ENCODE data around the gene CCDC18.

CCDC18 gene

GRCh38 chr1:93304716-93305138 lies 124.2 kb downstream of the CCDC18 start:
- no peaks in the 10 kb centered on the region for H3K4me1 ChIP-seq (ENCODE audit: insufficient read depth, insufficient read length)

DNA sequence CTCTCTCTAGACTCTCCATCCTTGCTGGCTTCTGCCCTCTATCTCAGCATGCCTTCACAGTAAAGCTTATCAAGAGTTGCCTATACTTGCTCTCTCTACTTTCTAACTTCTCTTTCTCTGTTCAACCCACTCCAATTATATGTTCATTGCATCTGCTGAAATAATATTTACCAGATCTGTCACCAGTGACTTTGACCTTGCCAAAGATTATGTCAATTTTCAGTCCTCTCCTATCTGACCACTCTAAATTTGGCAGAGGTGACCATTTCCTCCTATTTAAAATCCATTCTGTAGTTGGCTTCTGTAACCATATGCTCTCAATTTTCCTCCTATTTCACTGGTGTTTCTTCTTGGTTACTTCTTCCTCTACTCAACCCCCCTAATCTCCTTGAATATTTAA lies 126.4 kb downstream of the CCDC18 start:
- H3K9me3 ChIP-seq (ENCODE audit: insufficient read depth, low read length) = peaks cover 6% of the 10 kb centered on the region; the same call in 1 of the 2 replicates
- no peaks in the 10 kb centered on the region for H3K27me3 ChIP-seq (ENCODE audit: insufficient read depth, insufficient read length)
- H3K4me1 ChIP-seq (ENCODE audit: insufficient read depth, insufficient read length) = no peaks in the 10 kb centered on the region
- no peak overlapping the region for H3K9ac ChIP-seq (ENCODE audit: insufficient read length, low read depth)
- H3K36me3 ChIP-seq (ENCODE audit: insufficient read depth, insufficient read length, low read length) = no peaks in the 10 kb centered on the region
- no peak overlapping the region for H3K4me3 ChIP-seq (ENCODE audit: insufficient read length, low read depth)
- DNase-seq (ENCODE audit: low read depth, low spot score) = no peak
- TF ChIP-seq SUZ12 (IDR thresholded peaks at IDR 0.05; ENCODE audit: extremely low read depth, insufficient read depth, insufficient read length) (no peak), ZNF274 (IDR thresholded peaks at IDR 0.05; ENCODE audit: low read depth, low read length) (no peak), YY1 (IDR thresholded peaks at IDR 0.05; ENCODE audit: insufficient read depth, insufficient read length) (no peak)

More at GRCh38 chr1:93304716-93305138, 124.2 kb downstream of the CCDC18 start:
- H3K36me3 ChIP-seq (ENCODE audit: insufficient read depth, insufficient read length, low read length) = no peaks in the 10 kb centered on the region
- H3K9me3 ChIP-seq (ENCODE audit: insufficient read depth, low read length) = no peaks in the 10 kb centered on the region
- H3K27me3 ChIP-seq (ENCODE audit: insufficient read depth, insufficient read length) = no peaks in the 10 kb centered on the region
- H3K4me3 ChIP-seq (ENCODE audit: insufficient read length, low read depth) = no peak overlapping the region
- TF ChIP-seq ZNF274 (IDR thresholded peaks at IDR 0.05; ENCODE audit: low read depth, low read length) = no peak
- TF ChIP-seq YY1 (IDR thresholded peaks at IDR 0.05; ENCODE audit: insufficient read depth, insufficient read length) = no peak
- no peak for TF ChIP-seq SUZ12 (IDR thresholded peaks at IDR 0.05; ENCODE audit: extremely low read depth, insufficient read depth, insufficient read length)
- DNase-seq (ENCODE audit: low read depth, low spot score) = peak; percentile 52
- no peak overlapping the region for H3K9ac ChIP-seq (ENCODE audit: insufficient read length, low read depth)

GRCh38 chr1:93313026-93313425 lies 132.5 kb downstream of the CCDC18 start:
- no peaks in the 10 kb centered on the region for H3K27me3 ChIP-seq (ENCODE audit: insufficient read depth, insufficient read length)
- TF ChIP-seq YY1 (IDR thresholded peaks at IDR 0.05; ENCODE audit: insufficient read depth, insufficient read length) = no peak
- TF ChIP-seq SUZ12 (IDR thresholded peaks at IDR 0.05; ENCODE audit: extremely low read depth, insufficient read depth, insufficient read length) = no peak
- TF ChIP-seq ZNF274 (IDR thresholded peaks at IDR 0.05; ENCODE audit: low read depth, low read length) = no peak
- H3K36me3 ChIP-seq (ENCODE audit: insufficient read depth, insufficient read length, low read length) = no peaks in the 10 kb centered on the region
- H3K9ac ChIP-seq (ENCODE audit: insufficient read length, low read depth) = no peak overlapping the region
- H3K9me3 ChIP-seq (ENCODE audit: insufficient read depth, low read length) = peaks cover 6% of the 10 kb centered on the region; the same call in 1 of the 2 replicates
- H3K4me1 ChIP-seq (ENCODE audit: insufficient read depth, insufficient read length) = no peaks in the 10 kb centered on the region
- H3K4me3 ChIP-seq (ENCODE audit: insufficient read length, low read depth) = no peak overlapping the region
- DNase-seq (ENCODE audit: low read depth, low spot score) = no peak

DNA sequence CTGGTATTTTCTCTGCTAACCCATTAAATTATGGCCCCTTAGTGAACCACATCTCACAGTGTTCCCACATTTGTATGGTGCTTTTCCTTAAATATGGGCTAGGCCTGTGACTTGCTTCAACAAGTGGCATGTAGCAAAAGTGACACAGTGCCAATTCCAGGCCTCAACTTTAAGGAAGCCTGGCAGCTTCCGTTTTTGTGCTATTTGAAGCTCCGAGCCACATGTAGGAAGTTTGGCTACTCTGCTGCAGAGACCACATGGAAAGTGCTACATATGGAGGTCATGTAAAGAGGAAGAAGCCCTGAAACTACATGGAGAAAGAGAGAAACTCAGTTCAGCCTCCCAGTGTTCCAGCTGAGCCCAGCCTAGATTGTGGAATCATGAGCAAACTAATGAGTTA lies 136.7 kb downstream of the CCDC18 start:
- TF ChIP-seq SUZ12 (IDR thresholded peaks at IDR 0.05; ENCODE audit: extremely low read depth, insufficient read depth, insufficient read length) = no peak
- no peak for TF ChIP-seq YY1 (IDR thresholded peaks at IDR 0.05; ENCODE audit: insufficient read depth, insufficient read length)
- TF ChIP-seq ZNF274 (IDR thresholded peaks at IDR 0.05; ENCODE audit: low read depth, low read length) = no peak
- Histone ChIP-seq H3K4me3 (ENCODE audit: insufficient read length, low read depth) (no peak overlapping the region), H3K36me3 (ENCODE audit: insufficient read depth, insufficient read length, low read length) (no peaks in the 10 kb centered on the region), H3K27me3 (ENCODE audit: insufficient read depth, insufficient read length) (no peaks in the 10 kb centered on the region), H3K9me3 (ENCODE audit: insufficient read depth, low read length) (peaks cover 13% of the 10 kb centered on the region), H3K9ac (ENCODE audit: insufficient read length, low read depth) (no peak overlapping the region), H3K4me1 (ENCODE audit: insufficient read depth, insufficient read length) (no peaks in the 10 kb centered on the region)
- no peak for DNase-seq (ENCODE audit: low read depth, low spot score)

- Histone ChIP-seq H3K27me3 (ENCODE audit: insufficient read depth, insufficient read length) (no peaks in the 10 kb centered on the region), H3K9me3 (ENCODE audit: insufficient read depth, low read length) (peaks cover 13% of the 10 kb centered on the region), H3K9ac (ENCODE audit: insufficient read length, low read depth) (no peak overlapping the region), H3K36me3 (ENCODE audit: insufficient read depth, insufficient read length, low read length) (no peaks in the 10 kb centered on the region), H3K4me1 (ENCODE audit: insufficient read depth, insufficient read length) (no peaks in the 10 kb centered on the region), H3K4me3 (ENCODE audit: insufficient read length, low read depth) (no peak overlapping the region)
- TF ChIP-seq ZNF274 (IDR thresholded peaks at IDR 0.05; ENCODE audit: low read depth, low read length) = no peak
- TF ChIP-seq YY1 (IDR thresholded peaks at IDR 0.05; ENCODE audit: insufficient read depth, insufficient read length) = no peak
- no peak for TF ChIP-seq SUZ12 (IDR thresholded peaks at IDR 0.05; ENCODE audit: extremely low read depth, insufficient read depth, insufficient read length)
- no peak for DNase-seq (ENCODE audit: low read depth, low spot score)
These were observed 137.4 kb downstream of the CCDC18 start for GRCh38 chr1:93317943-93318342.

- DNase-seq (ENCODE audit: low read depth, low spot score) = no peak
These were observed 141.2 kb downstream of the CCDC18 start for GRCh38 chr1:93321720-93322119.

GRCh38 chr1:93322349-93322748 lies 141.8 kb downstream of the CCDC18 start:
- Histone ChIP-seq H3K4me3 (ENCODE audit: insufficient read length, low read depth) (no peak overlapping the region), H3K36me3 (ENCODE audit: insufficient read depth, insufficient read length, low read length) (no peaks in the 10 kb centered on the region), H3K4me1 (ENCODE audit: insufficient read depth, insufficient read length) (no peaks in the 10 kb centered on the region), H3K9ac (ENCODE audit: insufficient read length, low read depth) (no peak overlapping the region), H3K9me3 (ENCODE audit: insufficient read depth, low read length) (peaks cover 13% of the 10 kb centered on the region), H3K27me3 (ENCODE audit: insufficient read depth, insufficient read length) (no peaks in the 10 kb centered on the region)
- no peak for DNase-seq (ENCODE audit: low read depth, low spot score)
- TF ChIP-seq YY1 (IDR thresholded peaks at IDR 0.05; ENCODE audit: insufficient read depth, insufficient read length) (no peak), ZNF274 (IDR thresholded peaks at IDR 0.05; ENCODE audit: low read depth, low read length) (no peak), SUZ12 (IDR thresholded peaks at IDR 0.05; ENCODE audit: extremely low read depth, insufficient read depth, insufficient read length) (no peak)

More at GRCh38 chr1:93321720-93322119, 141.2 kb downstream of the CCDC18 start:
- H3K4me3 ChIP-seq (ENCODE audit: insufficient read length, low read depth) = no peak overlapping the region
- no peaks in the 10 kb centered on the region for H3K4me1 ChIP-seq (ENCODE audit: insufficient read depth, insufficient read length)
- no peaks in the 10 kb centered on the region for H3K36me3 ChIP-seq (ENCODE audit: insufficient read depth, insufficient read length, low read length)
- no peak for TF ChIP-seq SUZ12 (IDR thresholded peaks at IDR 0.05; ENCODE audit: extremely low read depth, insufficient read depth, insufficient read length)
- TF ChIP-seq YY1 (IDR thresholded peaks at IDR 0.05; ENCODE audit: insufficient read depth, insufficient read length) = no peak
- TF ChIP-seq ZNF274 (IDR thresholded peaks at IDR 0.05; ENCODE audit: low read depth, low read length) = no peak
- H3K27me3 ChIP-seq (ENCODE audit: insufficient read depth, insufficient read length) = no peaks in the 10 kb centered on the region
- H3K9ac ChIP-seq (ENCODE audit: insufficient read length, low read depth) = no peak overlapping the region
- H3K9me3 ChIP-seq (ENCODE audit: insufficient read depth, low read length) = peaks cover 13% of the 10 kb centered on the region

Measured in NT2/D1 (cell line).